Forelimb muscle (tissue), 1 donor: Measurements from ENCODE around the gene KPNA6. TPM values are rescaled to one million over a fixed set of nuclear protein-coding genes. Genes with fewer than 3 reads are reported as not detected.
A peak's percentile ranks its signal among the peaks of the same experiment; 100 is the strongest.

Experiments used
- DNase-seq: peaks from one replicate; pipeline ENCODE4 v3.0.0-alpha.2; 2013; ENCODE audit warnings: low read depth
- polyA plus RNA-seq: library from polyadenylated mRNA; unstranded; fragments of 120-200 nt; gene quantifications from one replicate; pipeline ENCODE4 v1.2.1, GENCODE V29; 2013; ENCODE audit not compliant: insufficient read length

The KPNA6 gene
- polyA plus RNA-seq, 1 donor = 23.4 TPM

GRCh38 chr1:32216566-32216965, 108.7 kb downstream of the KPNA6 start:
- no peak for DNase-seq

DNA sequence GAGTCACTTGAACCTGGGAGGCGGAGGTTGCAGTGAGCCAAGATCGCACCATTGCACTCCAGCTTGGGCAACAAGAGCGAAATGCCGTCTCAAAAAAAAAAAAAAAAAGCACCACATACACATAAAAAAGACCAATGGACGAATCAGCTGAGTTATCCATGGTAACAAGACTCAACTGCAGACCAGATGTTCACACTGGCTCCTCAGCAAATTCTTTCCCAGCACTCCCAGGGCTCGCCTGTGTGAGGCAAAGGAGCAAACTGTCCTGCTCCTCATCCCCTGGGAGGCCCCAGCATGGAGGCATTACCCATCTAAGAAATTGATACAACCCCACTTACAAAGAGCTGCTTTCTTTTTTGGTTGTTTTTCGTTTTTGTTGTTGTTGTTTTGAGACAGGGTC, 111.2 kb downstream of the KPNA6 start:
- DNase-seq = no peak

DNA sequence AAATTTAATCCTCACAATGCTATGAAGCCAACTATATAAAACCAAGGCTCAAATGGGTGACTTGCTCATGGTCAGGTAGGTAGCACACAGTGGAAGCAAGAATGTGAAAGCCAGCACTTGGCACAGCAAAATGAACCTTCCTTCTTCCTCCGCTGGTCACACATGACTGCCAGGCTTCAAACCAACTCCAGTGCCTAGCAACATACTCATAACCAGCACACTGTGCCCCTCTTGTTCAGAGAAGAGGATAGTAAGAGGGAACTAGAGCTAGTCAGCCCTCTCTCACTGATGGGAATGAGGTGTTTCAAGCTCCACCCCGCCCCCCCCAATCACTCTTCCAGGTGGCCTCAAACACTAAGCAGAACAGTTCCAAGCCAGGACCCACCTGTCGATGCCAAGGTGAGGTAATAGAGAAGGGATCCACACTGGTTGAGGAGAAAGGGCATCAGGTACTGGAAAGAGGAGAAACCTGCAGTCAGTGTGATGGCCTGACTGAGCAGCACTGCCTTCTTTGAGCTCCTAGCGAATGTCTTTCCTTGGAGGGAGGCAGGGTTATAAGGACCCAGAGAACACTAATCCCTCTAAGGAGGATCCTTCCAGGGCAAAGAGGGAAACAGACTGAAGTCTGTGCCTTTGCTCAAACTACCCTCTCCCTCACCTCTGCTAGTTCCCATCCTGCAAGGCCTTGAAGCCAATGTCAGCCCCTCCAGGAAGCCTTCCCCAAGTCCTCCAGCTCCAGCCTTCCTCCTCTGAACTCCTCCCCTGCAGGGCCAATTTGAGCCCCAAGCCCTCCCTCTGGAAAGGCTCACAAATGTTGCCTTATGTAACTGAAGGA, 113.1 kb downstream of the KPNA6 start:
- DNase-seq = no peak

DNA sequence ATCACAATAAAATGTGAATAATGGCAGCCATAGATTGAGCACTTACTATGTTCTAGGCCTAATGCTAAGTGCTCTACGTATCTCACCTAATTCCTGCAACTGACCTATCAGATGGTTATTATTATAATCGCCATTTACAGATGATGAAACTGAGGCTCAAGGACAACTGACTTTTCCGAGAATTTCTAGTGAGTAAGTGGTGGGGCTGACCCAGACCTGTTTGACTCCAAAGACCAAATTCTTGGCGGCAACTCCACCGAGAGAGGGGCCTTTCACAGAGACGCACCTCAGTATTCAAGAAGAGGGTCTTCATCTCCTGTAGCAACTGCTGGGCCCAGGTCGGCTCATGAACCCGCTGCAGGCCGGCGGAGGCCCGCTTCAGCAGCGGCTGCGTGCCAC, 113.7 kb downstream of the KPNA6 start:
- DNase-seq = no peak

DNA sequence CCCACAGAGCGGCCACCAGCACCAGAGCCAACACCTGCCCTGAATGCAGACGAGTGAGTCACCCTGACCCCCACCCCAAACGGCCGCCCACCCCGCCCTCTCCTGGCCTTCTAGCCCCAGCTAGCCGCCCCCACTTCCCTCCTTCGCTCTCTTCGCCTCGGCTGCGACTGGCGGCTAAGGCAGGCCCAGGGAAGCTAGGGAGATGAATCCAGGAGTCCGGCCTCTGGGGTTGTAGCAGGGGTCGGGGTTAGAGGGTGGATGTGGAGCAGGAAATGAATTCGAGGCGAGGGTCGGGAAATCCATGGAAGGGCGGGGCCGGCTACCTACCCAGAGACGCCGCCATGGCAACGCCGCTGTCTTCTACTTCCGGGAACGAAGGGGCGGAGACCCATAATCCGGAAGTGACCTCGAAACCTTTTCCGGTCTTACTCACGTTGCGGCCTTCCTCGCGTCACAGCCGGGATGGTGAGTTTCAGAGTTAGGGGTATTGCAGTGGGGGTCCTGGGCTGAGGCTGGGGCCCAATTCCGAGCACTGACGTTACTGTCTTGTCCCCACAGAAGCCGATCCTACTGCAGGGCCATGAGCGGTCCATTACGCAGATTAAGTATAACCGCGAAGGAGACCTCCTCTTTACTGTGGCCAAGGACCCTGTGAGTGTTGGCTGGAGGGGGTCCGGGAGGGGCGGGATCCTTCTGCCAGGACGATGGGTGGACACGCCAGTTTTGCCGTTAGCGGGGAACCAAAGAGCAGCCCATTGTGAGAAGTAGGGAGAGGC, 114.3 kb downstream of the KPNA6 start, which contains the start of the genes EIF3I and TMEM234:
Gene EIF3I (plus strand): TSS at position 428 of the 776 bp plus-strand sequence. CDS start 35 bp downstream, at position 463.
Gene TMEM234 (minus strand): TSS at position 374 of the 776 bp plus-strand sequence. CDS start 31 bp downstream, at position 343.
- peak; percentile 89 for DNase-seq

GRCh38 chr1:32223683-32224082, 115.8 kb downstream of the KPNA6 start:
- DNase-seq = no peak

DNA sequence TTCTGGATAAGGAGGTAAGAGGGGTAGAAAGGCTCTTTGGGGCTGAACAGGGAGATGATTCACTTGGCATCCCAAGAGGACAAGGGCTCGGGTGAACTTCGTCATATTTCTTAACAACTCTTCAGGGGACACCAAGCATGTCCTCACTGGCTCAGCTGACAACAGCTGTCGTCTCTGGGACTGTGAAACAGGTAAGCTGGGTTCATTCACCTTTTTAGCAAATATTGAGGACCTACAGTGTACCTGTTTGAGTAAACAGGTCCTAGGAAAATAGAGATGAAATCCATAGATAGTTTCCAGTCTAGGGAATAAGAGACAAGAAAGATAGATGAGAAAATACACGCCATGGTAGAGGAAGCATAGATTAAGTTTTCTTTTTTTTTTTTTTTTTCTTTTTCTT, 116.4 kb downstream of the KPNA6 start:
- no peak for DNase-seq

Other genes starting within 250 kb of the KPNA6 start
- 194 TPM for gene PTP4A2, start 169.7 kb upstream of the KPNA6 start, polyA plus RNA-seq
- 123 TPM for gene KHDRBS1, start 94.2 kb upstream of the KPNA6 start, polyA plus RNA-seq
- gene TMEM39B, start 35.1 kb upstream of the KPNA6 start, polyA plus RNA-seq = 13.5 TPM
- gene TXLNA, start 71.6 kb downstream of the KPNA6 start, polyA plus RNA-seq = 28.5 TPM
- gene CCDC28B, start 92.5 kb downstream of the KPNA6 start, polyA plus RNA-seq = 57.8 TPM
- 2.5 TPM for gene IQCC, start 97.6 kb downstream of the KPNA6 start, polyA plus RNA-seq
- gene DCDC2B, start 101.0 kb downstream of the KPNA6 start, polyA plus RNA-seq = 0.66 TPM
- gene TMEM234, start 114.3 kb downstream of the KPNA6 start, polyA plus RNA-seq = 7.3 TPM
- gene EIF3I, start 114.4 kb downstream of the KPNA6 start, polyA plus RNA-seq = 164 TPM
- 4.0 TPM for gene FAM167B, start 139.2 kb downstream of the KPNA6 start, polyA plus RNA-seq
- gene LCK, start 143.2 kb downstream of the KPNA6 start, polyA plus RNA-seq = 0.35 TPM
- 40.1 TPM for gene HDAC1, start 184.0 kb downstream of the KPNA6 start, polyA plus RNA-seq
- 136 TPM for gene MARCKSL1, start 228.2 kb downstream of the KPNA6 start, polyA plus RNA-seq